CD4-positive, alpha-beta T cell treated with Interferon alpha-2 for 1 hour (primary cell): ENCODE data around the gene CDC123.
"Not testable (repeated sequence)": the region's sequence is repeated elsewhere in the genome, so short reads cannot be mapped to it uniquely, and the experiment has no call there.

Experiments used
- DNase-seq, 2 donors: peaks; one replicate each; pipeline ENCODE4 v3.0.0-alpha.2; 2020 to 2022

The CDC123 gene, protein sequence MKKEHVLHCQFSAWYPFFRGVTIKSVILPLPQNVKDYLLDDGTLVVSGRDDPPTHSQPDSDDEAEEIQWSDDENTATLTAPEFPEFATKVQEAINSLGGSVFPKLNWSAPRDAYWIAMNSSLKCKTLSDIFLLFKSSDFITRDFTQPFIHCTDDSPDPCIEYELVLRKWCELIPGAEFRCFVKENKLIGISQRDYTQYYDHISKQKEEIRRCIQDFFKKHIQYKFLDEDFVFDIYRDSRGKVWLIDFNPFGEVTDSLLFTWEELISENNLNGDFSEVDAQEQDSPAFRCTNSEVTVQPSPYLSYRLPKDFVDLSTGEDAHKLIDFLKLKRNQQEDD

GRCh38 chr10:12195603-12196506 lies at the start of gene CDC123, which contains the start of gene NUDT5:
CDC123 (plus strand) TSS chr10:12196188; CDS start chr10:12196246, 58 bp downstream.
NUDT5 (minus strand) TSS chr10:12195891; CDS start chr10:12186291, 9,600 bp downstream.
- DNase-seq = peak; percentile 80 to 85

- DNase-seq = no peak
Observed at GRCh38 chr10:12150163-12150562, 45.8 kb upstream of the CDC123 start.

DNA sequence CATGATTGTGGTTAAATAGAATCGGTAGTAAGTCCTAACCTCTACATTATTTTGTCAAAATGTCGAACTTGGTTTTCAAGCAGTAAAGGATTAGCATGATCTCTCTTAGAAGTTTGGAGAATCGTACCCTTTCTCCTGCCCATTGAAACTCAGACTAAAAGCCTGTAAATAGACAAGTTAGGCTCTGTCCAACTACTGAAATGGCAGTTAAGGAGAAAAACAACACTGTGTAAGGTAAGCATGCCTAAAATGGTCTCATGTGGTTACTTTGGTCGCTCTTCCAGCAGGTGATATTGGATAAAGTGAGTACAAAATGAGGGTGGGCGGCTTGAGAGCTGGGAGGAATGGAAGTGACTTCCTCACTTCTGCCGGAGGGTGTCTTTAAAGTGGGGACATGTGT lies 41.5 kb upstream of the CDC123 start:
- no peak for DNase-seq

DNA sequence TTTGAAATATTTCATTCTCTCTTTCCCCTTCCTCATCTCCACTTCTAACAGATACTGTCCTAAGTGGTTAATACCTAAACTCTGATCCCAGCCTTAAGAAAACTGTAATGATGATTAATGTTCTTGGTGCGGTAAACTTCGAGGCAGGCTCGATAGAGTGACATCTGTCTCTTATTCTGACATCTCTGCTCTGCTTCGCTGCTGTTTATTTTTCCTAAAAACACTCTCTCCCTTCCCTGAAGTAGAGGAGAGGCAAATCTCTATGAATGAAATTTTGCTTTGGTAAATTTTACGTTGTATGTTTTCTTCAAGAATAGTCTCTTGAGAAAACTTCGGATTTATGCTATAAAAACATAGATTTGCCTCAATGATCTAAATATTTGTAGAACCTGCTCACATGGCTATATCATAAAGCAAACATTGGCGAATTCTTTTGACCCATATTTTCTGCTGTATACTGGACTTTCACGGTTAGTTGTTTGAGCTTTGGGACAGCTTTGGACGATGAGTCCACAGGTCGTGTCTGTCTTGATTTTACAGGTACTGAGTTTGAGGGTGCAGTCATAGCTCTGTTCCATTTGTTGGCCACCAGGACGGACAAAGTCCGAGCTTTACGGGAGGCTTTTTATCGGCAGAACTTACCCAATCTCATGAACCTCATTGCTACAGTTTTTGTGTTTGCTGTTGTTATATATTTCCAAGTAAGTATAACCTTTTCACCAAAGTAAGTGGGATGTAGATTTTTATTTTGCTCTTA lies 39.4 kb upstream of the CDC123 start:
- DNase-seq = no peak

DNA sequence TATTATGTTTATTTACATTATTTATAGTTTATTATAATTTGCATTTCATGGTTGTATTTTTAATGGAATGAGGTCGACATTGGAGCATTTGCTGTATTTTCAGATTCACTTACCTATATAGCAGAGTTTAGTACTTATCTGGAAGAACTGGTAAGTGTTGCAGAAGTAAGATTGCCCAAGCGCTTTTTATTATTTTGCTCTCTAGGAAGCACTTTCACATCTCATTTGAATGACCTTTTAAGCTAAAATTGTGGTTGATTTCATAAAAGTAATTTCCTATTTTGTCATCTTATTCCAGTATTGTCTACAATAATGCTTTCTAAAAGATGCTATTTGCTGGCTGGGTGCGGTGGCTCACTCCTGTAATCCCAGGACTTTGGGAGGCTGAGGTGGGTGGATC lies 37.9 kb upstream of the CDC123 start:
- DNase-seq = peak in 1 of 2 donors; percentile 1

DNA sequence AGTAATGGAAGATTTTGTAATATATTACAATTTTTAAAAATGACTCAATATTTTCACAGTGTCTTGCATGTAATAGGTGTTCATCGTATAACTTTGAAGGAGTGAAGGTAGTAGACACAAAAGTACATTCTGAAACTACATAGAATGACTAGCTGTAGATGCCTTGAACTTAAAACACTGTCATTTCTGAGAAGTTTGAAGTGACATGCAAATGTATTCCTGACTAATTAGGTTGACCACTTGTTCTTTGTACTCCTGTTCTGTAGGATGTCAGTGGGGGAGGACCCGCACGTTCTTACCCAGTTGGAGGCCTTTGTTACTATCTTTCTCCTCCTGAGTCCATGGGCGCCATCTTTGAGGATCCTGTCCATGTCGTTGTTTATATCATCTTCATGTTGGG lies 35.3 kb upstream of the CDC123 start:
- no peak for DNase-seq

DNA sequence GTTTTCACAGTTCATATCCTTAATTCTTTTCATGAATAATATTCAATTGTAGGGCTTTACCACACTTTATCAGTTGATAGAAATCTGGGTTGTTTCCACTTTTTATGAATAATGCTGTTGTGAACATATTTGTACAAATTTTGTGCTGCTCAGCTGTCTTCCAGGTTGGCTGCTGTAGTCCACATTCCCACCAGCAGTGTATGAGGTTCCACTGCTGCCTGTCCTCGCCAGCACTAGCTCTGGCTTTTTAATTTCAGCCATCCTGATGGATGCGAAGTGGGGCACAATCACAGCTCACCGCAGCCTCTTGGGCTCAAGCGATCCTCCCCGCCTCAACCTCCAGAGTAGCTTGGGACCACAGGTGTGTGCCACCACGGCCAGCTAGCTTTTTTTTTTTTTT lies 33.1 kb upstream of the CDC123 start:
- no peak for DNase-seq

DNA sequence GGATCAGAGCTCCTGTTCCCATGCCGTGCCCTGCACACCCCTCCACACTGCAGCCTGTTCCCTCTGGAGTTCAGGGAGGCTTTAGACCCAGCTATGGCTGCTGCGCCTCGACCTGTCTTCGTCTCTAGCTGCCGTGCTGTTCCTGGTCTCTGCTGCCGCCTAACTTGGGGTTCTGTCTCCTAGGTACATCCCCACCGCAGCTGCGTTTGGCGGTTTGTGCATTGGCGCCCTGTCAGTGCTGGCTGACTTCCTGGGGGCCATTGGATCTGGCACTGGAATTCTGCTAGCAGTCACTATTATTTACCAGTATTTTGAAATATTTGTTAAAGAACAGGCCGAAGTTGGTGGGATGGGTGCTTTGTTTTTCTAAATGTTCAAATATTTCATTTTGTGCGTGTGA lies 31.9 kb upstream of the CDC123 start:
- DNase-seq = no peak

- DNase-seq = no peak
Observed at GRCh38 chr10:12165036-12165435, 31.0 kb upstream of the CDC123 start.

DNA sequence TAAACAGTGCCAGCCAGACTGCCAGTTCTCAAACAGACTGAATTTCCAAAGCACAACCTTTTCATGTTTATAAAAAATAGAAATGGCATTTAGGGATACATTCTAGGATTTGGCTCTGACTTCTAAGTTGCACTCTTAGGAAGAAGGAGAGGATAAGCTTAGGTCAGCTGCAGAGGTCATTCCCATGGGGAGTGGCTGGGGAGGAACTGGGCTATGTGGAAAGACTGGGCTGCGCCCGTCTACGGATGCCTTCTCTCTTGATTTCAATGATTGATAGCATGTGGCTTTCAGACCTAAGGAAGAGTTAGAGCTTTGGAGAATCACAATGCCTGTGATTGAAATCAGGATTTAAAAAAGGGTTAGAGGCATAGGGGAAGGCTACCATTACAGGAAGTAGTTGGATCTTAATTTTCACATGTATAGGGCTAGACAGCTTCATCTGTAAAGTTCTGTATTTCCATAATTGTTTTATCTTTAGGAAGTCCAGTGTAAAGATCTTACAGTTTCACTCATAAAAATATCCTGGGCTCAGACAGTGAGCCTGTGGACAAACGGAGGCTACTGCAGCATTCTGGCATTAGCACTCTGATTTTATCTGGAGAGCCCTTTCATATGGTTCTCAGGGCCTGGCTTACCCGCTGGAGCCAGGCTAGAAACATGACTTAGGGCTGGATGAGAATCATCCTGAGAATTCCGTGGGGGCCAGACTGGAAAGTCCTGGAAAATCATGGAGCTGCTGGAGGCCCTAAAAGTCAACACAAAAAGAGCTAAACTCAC lies 29.8 kb upstream of the CDC123 start:
- DNase-seq = no peak

DNA sequence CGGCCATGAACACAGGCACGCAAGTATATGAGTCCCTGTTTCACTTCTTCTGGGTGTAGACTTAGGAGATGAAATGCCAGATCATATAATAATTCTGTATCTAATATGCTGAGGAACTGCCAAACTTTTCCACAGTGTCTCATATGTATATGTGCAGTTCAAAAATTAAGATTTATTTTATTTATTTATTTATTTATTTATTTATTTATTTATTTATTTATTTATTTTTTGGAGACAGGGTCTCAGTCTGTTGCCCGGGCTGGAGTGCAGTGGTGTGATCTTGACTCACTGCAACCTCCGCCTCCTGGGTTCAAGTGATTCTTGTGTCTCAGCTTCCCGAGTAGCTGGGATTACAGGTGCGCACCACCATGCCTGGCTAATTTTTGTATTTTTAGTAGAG lies 24.5 kb upstream of the CDC123 start:
- not testable (repeated sequence) for DNase-seq

DNA sequence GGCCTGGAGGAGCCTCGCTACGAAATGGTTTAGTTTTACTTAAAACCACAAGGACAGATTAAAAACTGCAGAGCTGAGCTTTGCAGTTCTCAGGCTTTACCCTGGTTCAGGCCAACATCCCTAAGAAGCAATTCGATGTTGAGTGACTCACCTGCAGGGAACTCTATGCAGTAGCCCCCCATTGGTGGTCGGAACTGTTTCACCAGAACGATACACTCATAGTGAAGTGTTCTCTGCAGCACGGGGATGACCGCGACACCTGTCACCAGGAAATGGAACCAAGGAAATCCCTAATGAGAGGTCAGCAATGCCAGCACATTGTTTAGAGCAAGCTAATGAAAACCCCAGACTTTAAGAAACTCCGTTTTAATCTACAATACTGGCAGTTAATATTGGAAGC lies 18.3 kb upstream of the CDC123 start:
- no peak for DNase-seq

DNA sequence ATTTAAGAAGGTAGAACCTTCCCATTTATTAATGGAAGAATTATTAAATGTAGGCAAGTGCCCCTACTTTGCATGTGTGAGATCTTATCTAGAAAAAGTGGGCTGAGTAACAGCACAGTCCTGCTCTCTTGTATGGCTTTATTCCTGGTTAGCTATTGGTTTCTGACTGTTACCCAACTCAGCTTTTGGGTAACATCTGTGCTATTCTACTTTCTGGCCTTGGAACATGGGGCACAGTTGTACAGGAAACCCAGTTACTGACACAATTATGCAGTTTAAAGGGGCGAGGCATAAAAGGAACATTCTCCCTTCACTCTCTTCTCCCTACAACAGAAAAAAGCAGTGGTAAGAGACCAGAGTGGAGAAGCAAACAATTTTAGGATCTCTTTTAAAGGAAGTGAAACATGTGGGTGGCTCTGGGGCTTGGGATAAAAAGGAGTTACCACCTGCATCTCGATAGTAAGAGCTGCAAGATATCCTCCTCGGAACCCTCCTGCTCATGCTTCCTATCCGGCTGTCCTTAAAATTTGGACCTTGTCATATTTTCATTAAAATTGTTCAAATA lies 16.3 kb upstream of the CDC123 start:
- no peak for DNase-seq

GRCh38 chr10:12180221-12180974 lies 15.6 kb upstream of the CDC123 start:
- no peak for DNase-seq

- DNase-seq = peak; percentile 63 to 78
Observed at GRCh38 chr10:12181065-12181775, 14.8 kb upstream of the CDC123 start.

DNA sequence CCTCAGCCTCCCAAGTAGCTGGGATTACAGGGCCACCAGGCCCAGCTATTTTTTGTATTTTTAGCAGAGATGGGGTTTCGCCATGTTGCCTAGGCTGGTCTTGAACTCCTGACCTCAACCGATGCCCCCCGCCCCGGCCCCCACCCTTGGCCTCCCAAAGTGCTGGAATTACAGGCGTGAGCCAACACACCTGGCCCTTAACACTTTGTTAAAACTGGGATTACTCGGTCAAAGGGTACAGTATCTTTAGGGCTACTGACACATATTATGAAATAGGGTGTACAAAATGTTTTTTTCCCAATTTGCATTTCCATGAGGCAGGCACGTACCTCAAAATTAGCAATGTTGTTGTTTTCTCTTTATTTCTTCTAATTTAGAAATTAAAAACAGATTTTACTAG lies 11.8 kb upstream of the CDC123 start:
- no peak for DNase-seq

DNA sequence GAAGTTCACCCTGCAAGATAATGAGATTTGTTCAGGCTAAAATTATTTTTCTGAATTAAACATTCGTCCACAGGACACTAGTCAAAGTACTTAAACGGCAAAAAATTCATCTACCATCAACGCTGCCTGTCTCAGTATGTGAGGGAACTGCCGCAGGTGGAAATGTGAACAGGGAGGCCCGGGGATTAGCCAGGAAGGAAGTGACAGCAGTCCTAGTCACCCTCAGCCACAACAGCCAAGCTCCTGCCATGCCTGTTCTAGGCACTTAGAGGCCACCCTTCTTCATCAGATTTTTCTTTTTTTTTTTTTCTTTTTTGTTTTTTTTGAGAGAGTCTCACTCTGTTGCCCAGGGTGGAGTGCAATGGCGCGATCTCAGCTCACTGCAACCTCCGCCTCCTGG lies 9.7 kb upstream of the CDC123 start:
- peak in 1 of 2 donors; percentile 6 for DNase-seq

GRCh38 chr10:12187321-12187905 lies 8.6 kb upstream of the CDC123 start:
- no peak for DNase-seq

DNA sequence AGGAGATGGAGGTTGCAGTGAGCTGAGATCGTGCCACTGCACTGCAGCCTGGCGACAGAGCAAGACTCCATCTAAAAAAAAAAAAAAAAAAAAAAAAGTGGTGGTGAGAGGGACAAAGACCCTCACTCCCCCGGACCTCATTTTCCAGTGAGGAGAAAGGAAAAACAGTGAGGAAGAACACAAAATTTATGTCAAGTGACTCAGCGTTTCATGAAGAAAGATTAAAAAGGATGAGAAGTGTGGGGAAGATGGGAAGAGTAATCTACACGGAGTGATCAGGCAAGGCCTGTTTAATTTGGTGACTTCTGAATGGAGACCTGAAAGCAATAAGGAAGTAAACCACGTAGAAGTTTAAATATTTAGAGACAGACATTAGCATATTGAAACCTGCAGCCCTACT lies 7.3 kb upstream of the CDC123 start:
- DNase-seq = no peak

DNA sequence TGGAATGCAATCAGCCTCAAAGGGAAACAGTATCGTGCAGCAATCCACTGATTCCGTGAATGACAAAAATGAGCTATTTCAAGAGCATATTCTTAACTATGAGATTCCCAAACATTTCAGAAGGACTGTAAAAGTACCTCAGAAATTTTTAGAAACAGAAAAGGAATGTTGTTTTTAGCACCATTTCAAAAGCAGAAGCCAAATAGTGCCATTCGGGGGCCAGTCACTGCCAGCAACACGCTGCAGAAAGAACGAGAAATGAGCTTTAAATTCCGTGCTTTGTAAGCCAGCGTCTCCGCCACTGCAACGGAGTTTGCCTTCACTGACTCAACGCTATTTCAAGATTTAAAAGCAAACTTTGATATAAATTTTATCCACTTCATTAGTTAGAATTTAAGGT lies 6.6 kb upstream of the CDC123 start:
- no peak for DNase-seq
